Cerebellar cortex (tissue), 1 donor: Measurements from ENCODE around the gene ZBTB46.
"Not testable (repeated sequence)": the region's sequence is repeated elsewhere in the genome, so short reads cannot be mapped to it uniquely, and the experiment has no call there.

ENCODE experiments used
- DNase-seq: peaks from one replicate; pipeline ENCODE4 v3.0.0-alpha.2; 2015; ENCODE audit warnings: low spot score

The ZBTB46 gene

GRCh38 chr20:63815615-63816253 is 15.3 kb downstream of the ZBTB46 start:
- no peak for DNase-seq

GRCh38 chr20:63814891-63815614 is 16.0 kb downstream of the ZBTB46 start:
- no peak for DNase-seq

- DNase-seq: no peak
Measured at GRCh38 chr20:63811491-63811875, 19.6 kb downstream of the ZBTB46 start.

- peak; percentile 55 for DNase-seq
Measured at GRCh38 chr20:63810730-63811490, 20.2 kb downstream of the ZBTB46 start.

- DNase-seq: no peak
Measured at GRCh38 chr20:63809856-63810255, 21.2 kb downstream of the ZBTB46 start.

GRCh38 chr20:63808964-63809674 is 21.9 kb downstream of the ZBTB46 start:
- DNase-seq: no peak

- DNase-seq: no peak
Measured at GRCh38 chr20:63808145-63808724, 22.8 kb downstream of the ZBTB46 start.

- no peak for DNase-seq
Measured at GRCh38 chr20:63807654-63808053, 23.4 kb downstream of the ZBTB46 start.

- no peak for DNase-seq
Measured at GRCh38 chr20:63804308-63804636, 26.8 kb downstream of the ZBTB46 start.

GRCh38 chr20:63802469-63803240 is 28.4 kb downstream of the ZBTB46 start:
- DNase-seq: no peak

- DNase-seq: not testable (repeated sequence)
Measured at GRCh38 chr20:63801174-63801573, 29.9 kb downstream of the ZBTB46 start.

- not testable (repeated sequence) for DNase-seq
Measured at GRCh38 chr20:63800411-63800810, 30.7 kb downstream of the ZBTB46 start.

- not testable (repeated sequence) for DNase-seq
Measured at GRCh38 chr20:63799127-63799526, 31.9 kb downstream of the ZBTB46 start.

GRCh38 chr20:63797175-63797574 is 33.9 kb downstream of the ZBTB46 start:
- DNase-seq: not testable (repeated sequence)

GRCh38 chr20:63795178-63795830 is 35.8 kb downstream of the ZBTB46 start:
- DNase-seq: no peak

GRCh38 chr20:63794614-63795013 is 36.5 kb downstream of the ZBTB46 start:
- DNase-seq: no peak

- no peak for DNase-seq
Measured at GRCh38 chr20:63792866-63793265, 38.2 kb downstream of the ZBTB46 start.

GRCh38 chr20:63791497-63792156 is 39.4 kb downstream of the ZBTB46 start:
- peak; percentile 61 for DNase-seq

- no peak for DNase-seq
Measured at GRCh38 chr20:63790572-63791168, 40.4 kb downstream of the ZBTB46 start.
